ENCODE data around the gene ARMC12.
"Not testable (repeated sequence)": the region's sequence is repeated elsewhere in the genome, so short reads cannot be mapped to it uniquely, and the experiment has no call there.

ARMC12 gene

GRCh38 chr6:35719404-35719829 is 17.4 kb upstream of the ARMC12 start:
- no peak for DNase-seq

GRCh38 chr6:35719830-35720733 is 16.8 kb upstream of the ARMC12 start:
- DNase-seq, result no peak

- no peak for DNase-seq
These were observed 14.6 kb upstream of the ARMC12 start for GRCh38 chr6:35722121-35722761.

GRCh38 chr6:35723587-35723986 is 13.2 kb upstream of the ARMC12 start:
- DNase-seq, result no peak

GRCh38 chr6:35724059-35724458 is 12.8 kb upstream of the ARMC12 start:
- no peak for DNase-seq

GRCh38 chr6:35724471-35724870 is 12.4 kb upstream of the ARMC12 start:
- no peak for DNase-seq

- DNase-seq, result no peak
These were observed 11.6 kb upstream of the ARMC12 start for GRCh38 chr6:35725081-35725708.

GRCh38 chr6:35725721-35726438 is 11.0 kb upstream of the ARMC12 start:
- DNase-seq, result no peak

GRCh38 chr6:35727231-35727934 is 9.4 kb upstream of the ARMC12 start:
- DNase-seq, result peak; percentile 35

- peak; percentile 76 for DNase-seq
These were observed 8.7 kb upstream of the ARMC12 start for GRCh38 chr6:35727935-35728682.

GRCh38 chr6:35728683-35729678 is 7.9 kb upstream of the ARMC12 start:
- peak; percentile 29 for DNase-seq

- no peak for DNase-seq
These were observed 7.1 kb upstream of the ARMC12 start for GRCh38 chr6:35729722-35730121.

- DNase-seq, result no peak
These were observed 6.0 kb upstream of the ARMC12 start for GRCh38 chr6:35730745-35731413.

- peak; percentile 12 for DNase-seq
These were observed 5.5 kb upstream of the ARMC12 start for GRCh38 chr6:35731414-35731735.

GRCh38 chr6:35731736-35732532 is 4.9 kb upstream of the ARMC12 start:
- DNase-seq, result peak; percentile 59

- no peak for DNase-seq
These were observed 3.2 kb upstream of the ARMC12 start for GRCh38 chr6:35733633-35734032.

GRCh38 chr6:35734319-35734718 is 2.5 kb upstream of the ARMC12 start:
- not testable (repeated sequence) for DNase-seq

GRCh38 chr6:35735452-35735851 is 1.4 kb upstream of the ARMC12 start:
- no peak for DNase-seq
